Epidermal melanocyte (primary cell): ENCODE results near the gene ZP1.
"Not testable (repeated sequence)": the region's sequence is repeated elsewhere in the genome, so short reads cannot be mapped to it uniquely, and the experiment has no call there.

Source experiments
- DNase-seq: peaks from one replicate; pipeline ENCODE4 v3.0.0; 2011; ENCODE audit warnings: low spot score; ENCODE audit not compliant: insufficient read length

ZP1 gene

DNA sequence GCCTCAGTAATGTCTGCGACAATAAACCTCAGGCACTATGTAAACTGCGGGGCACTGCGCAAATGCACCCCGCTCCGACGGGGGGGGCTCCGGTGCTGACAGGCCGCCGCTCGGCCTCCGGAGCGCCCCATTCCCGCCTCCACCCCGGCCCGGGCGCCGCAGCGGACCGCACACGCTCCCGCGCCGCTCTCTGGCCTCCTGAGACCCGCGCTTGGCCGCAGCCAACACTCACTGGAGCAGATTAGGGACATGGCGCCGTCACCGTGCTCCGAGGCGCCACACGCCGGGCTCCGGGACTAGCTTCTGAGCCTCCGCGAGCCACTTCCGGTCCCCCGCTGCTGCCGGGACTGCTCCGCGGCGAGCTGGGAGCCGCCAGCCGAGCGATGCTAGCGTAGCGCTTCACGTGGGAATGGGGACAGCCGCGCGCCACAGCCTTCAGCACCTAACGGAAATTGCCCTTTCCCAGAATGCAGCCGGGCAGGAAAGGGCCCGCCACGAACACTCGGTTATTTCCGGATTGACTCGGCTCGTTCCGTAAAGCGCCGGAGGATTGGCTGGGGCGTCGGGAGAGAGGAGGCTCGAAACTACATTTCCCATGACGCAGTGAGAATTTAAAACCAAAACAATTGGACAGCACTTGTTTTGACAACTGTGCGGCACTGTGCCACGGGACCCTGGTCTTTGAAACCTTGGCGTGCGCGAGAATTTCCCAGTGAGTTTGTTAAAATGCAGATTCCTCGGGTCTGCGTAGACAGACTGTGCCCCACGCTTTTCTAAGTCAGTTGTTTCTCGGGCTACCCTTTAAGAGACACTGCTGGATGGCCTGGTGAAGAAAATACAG is 39.0 kb downstream of the ZP1 start, which contains the start of gene PRPF19:
TSS of gene PRPF19 (minus strand) at position 454 of the 841 bp plus-strand sequence. CDS start at position 251, 203 bp downstream.
- peak; percentile 95 for DNase-seq

DNA sequence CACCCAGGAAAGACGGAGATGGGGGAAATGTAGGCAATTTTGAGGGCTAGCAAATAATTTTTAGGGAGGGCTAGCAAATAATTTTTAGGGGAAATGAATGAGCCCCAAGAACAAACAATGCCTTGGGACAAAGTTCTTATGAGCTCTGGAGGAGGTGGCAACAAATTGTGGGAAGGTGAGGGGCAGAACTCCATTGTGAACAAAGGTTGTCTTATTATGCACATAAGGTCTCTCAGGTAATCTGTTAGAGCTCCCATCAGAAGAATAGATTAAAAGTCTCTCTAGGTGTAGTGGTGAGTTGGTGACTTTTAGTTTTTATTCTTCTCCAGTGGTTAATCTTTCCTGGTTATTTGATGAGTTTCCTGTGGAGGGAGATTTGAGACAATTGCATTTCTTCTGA is 41.5 kb downstream of the ZP1 start:
- DNase-seq = no peak

DNA sequence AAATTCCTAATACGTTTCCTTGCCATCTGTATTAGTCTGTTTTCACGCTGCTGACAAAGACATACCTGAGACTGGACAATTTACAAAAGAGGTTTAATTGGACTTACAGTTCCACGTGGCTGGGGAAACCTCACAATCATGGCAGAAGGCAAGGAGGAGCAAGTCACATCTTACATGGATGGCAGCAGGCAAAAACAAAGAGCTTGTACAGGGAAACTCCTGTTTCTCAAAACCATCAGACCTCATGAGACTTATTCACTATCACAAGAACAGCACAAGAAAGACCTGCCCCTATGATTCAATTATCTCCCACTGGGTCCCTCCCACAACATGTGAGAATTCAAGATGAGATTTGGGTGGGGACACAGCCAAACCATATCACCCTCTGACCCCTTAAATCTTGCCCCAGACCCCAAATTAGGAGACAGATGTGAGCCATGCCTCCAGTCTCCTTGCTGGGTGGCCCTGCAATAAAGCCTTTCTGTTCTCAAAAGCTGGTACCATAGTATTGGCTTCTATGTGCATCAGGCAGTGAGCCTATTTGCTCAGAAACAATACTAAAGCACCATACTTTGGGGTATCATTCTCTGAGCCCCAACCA is 42.4 kb downstream of the ZP1 start:
- not testable (repeated sequence) for DNase-seq

DNA sequence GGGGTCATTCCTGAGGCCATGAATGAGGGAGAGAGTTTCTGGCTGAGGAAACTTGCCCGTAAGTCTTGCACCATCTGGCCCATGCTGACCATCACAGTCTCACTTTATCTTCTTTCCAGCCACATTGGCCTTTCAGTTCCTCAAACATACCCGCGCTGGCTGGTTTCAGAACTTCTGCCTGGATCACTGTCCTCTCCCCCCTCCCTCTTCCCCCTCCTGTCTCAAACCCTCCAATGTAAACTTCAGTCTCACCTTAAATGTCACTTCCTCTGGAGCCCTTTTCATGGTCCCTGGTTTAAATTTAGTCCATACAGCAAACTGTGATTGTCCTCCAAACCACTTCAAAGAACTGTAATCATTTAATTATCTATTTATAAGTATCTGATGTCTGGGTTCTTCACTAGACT is 42.9 kb downstream of the ZP1 start:
- no peak for DNase-seq

DNA sequence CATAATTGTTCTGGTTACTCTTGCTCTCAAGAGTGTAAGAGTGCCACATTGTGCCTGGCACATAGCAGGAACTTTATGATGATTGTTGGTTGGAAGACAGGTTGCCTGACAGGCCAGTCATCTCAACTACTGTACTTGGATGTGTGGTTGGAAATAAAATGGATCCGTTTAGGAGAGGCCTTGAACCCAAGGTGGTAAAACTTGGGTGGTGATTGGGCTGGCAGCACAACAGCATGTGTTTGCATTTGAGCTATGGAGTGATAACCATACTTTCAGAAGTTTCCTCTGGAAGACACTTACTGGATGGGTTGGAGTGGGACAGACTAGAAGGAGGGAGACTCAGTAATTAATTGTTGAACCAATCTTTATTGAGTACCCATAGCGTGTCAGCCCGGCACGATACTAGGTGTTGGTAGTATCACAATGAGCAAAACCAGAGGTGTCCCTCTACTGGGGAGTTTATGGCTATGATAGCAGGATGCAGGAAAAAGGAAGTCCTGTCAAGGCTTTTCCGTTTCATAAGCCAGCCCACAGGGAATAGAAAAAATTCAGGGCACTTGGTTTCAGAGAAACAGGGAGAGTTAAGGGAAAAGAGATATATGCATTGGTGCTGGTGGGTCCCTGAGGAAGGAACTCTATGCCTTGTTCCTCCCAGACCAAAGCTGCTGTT is 43.5 kb downstream of the ZP1 start:
- no peak for DNase-seq

DNA sequence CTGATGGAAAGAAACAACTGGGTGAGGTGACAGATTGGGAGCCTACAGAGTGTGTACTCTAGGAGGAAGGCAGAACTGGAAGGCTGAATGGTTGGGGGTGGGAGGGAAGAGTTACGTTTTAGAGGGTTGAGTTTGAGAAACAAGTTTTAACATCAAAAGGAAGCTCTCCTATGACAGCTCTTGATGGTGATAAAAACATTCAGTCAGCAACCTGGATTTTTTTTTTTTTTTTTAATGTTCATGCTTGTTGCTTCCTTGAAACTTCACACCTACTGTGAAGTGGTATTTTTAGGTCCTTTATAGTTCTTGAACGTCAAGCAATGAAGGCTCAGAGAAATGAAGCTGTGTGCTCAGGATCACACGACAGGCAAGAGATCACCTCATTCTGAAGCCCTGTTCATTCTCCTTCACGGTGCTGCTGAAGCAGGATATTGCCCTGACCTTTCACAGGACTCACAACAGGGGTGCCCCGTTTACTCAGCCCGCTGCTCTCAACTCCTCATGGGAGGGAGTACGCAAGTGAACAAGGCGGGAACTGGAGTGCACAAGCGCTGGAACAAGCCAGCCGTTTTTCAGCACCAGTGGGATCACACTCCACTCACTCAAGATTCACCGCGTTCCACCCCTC is 45.0 kb downstream of the ZP1 start:
- no peak for DNase-seq

DNA sequence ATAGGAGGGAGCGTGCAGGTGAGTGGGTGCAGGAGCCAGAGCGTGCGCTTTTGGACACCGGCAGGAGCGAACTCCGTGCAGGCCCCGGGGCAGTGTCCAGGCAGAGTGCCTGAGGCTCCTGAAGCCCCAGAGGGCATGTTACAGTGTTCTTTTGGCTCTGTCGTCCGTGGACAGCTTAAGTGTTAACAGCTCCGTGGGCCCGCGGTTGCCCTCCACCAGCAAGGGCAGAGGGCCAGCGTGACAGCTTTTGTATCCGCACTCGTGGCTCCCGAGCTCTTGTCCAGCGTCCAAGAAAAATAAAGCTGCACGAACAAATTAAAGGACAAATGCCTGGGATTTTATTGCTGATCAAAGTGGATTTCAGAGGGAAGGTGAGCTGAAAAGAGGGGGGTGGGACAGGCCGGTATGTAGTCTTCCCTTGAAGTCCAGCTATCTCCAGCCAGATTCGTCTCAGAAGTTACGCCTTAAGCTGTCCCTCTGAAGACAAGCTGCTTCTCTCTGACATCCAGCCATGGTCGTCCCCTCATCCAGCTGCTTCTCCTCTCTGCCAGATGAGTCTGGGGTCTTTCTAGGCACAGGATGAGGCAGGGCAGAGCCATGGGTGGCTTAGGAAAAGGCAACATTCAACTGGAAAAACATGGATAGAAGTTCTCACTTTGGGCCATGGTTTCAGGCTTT is 45.6 kb downstream of the ZP1 start:
- no peak for DNase-seq

DNA sequence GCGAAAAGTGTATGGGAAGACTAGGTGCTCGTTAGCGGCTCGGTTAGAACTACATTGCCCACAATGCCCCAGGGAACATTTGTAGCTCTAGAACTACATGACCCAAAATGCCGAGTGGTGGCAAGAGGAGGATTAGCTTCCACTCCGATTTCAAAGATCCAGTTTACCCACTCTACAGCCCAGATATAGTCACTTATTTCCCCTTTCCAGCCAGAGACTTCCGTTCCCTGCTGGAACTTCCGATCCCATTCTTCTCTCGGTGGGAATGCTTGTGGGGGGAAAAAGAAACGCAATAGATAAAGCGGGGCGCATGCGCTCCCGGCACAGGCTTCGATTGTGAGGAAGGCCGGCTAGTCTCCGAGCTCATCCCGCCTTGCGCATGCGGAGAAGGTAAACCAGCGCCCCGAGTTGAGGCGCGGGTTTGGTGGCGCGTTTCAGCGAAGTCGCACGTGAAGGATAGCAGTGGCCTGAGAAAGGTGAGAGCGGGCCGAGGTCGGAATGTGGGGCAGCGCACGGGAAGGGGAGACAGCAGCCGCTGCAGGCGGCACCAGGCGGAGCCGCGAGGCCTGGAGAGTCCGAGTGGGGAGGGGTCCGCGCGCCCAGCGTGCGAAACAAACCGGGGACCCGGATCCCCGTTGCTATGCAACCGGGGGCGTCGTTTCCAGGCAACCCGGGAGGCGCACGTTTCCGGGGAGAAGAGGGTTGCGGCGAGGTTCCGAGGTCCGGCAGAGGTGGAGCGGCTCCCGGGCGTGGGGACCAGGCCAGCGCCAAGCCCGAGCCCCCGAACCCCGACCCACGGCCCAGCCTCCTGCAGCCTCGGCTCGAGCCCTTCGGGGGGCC is 46.7 kb downstream of the ZP1 start, which contains the start of gene TMEM109:
TSS of gene TMEM109 (plus strand) at position 366 of the 840 bp plus-strand sequence. CDS start 5,536 bp downstream, outside the sequence.
- DNase-seq = peak; percentile 98

DNA sequence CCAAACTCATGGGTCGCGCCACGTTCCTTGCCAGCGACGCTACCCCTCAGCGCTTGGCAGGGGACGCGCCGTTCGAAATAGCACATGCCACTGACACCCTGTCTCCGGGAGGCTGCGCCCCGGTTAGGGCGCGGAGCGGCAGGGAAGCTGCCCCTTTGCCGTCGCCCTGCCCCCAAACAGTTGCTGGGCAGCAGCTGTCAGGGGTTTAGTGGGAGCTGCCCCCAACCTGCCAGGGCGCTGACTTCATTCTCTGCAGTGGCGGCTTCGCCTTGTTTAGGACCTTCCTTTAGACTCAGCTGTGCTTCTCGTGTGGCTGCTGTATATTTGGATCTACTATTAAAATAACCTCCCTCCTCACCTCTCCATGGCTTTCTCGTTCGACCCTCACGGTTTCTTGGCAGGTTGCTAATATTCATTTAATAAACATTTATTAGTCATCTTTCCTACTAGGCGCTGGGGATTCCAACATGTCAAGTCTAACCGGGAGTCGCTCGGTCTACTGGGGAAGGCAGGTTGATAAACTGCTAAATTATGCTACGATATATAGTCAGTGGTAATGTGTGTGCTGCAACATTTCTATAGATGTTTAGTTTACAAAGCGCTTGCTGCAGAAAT is 47.4 kb downstream of the ZP1 start:
- DNase-seq = no peak

DNA sequence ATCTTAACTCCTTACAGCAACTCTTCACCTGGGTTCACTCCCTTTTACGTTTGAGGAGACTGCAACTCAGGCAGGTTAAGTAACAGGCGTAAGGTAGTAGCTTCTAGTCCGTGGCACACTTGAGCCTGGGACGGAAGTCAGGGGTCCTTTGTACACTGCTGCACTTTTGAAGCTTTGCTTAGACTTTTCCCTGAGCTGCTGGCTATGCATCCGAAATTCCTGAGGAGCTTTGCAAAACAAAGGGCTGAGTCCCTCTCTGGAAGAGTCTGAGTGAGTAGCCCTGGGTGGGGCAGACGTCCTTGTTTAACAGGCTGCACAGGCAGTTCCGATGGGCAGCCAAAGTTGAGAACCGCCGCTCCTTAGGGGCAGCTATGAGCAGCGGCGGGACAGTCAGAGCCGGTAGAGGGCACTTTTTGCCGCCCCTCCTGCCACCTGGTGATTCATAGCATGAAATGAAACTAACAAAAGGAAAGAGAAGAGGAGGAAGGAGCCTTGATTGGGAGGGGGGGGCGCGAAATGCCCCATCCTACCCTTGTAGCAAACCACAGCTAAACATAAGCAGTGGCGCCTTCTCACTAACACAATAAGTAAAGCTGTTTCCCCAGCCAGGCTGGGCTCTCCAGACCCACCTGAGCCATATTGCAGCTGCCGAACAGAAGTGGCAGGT is 48.0 kb downstream of the ZP1 start:
- DNase-seq = peak; percentile 28

DNA sequence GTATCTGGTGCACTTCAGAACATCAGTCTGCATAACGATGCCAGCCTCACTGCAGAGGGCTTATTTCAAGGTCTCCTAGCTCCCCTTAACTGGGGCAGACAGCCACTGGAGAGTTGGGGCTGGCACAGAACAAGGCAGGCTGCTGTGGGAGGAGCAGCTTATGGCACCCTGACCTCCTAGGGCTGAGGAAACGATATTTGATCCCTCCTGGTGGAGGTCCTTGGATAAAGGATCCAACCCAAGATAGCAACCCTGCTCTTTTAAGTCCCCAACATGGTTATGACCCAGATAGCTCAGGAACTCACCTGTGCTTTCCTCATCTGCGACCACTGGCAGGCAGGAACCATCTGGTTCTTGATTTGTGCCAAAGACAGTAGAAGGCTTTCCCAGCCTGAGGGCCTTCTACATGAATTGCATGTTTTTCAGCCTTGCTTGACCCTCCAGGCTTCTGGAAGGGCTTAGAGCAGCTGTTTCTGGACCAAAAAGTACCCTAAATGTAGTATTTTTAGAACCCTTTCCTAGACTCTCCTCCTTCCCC is 49.4 kb downstream of the ZP1 start:
- DNase-seq = no peak

DNA sequence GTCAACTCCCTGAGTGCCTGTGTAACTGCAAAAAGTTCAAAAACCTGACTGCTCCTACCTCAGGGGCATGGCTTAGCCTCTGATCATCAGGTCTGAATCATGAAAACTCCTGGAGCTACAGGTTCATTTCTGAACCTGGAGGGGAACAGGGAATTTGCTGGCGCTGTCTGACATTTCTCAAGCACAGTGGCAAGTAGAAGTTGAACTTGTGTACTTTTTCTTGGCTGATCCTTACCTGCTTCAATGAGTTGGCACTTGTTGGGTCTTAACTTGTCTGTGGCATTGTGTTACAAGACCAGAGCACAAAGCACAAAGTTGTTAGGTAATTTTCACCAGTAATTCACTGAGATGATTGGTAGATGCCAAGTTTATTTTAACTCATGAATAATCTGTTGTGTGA is 49.9 kb downstream of the ZP1 start:
- no peak for DNase-seq

DNA sequence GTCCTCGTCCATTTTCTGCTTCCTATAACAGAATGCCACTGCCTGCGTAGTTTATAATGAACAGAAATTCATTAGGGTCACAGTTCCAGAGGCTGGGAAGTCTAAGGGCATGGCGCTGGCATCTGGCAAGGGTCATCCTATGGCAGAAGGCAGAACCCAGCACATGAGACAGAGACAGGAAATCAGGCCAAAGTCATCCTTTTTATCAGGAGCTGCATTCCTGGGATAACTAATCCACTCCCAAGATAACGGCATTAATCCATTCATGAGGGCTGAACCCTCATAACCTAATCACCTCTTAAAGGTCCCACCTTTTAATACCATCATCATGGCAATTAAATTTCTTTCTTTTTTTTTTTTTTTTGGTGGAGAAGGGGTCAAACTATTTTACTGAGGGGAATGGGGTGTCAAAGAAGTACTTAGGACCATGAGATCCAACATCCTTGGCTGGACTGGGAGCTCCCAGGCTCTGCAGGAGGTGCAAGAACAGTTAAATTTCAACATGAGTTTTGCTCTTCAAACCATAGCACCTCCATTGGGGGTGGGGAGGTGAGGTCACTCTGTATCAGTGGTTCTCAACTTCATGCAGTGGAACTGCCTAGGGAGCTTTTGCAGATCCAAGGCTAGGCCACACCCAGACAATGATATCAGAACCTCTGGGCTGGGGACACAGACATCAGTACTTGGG is 51.1 kb downstream of the ZP1 start:
- no peak for DNase-seq

DNA sequence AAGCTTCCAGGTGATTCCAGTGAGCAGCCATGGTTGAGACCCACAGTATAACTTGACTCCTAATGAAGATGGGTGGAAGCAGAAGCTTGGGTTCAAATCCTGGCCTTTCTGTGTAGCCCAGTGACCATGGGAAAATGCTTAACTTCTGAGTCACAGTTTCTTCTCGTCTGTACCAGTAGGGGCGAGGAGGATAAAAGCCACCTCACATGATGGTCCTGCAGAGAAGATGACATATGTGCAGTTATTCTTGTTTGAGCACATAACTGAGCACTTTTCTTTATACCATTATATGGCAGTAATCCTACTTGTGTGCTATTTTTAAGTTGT is 51.6 kb downstream of the ZP1 start:
- DNase-seq = no peak

DNA sequence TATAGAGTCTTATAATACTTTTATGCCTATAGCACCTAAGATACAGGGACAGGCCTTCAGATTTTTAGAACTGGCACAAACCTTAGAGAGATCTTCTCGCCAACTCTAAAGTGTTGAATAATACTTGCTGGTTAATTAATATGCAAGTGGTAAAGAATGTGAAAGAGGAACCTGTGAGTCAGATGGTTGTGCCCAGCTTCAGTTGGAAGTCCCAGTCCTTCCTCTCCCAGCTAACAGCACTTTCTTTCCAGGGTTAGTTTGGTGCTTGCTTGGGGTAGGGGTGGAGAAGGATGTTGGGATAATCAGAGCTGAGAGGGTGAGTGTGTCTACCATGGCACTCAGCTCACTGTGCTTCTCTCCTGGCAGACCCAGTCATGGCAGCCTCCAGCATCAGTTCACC is 52.0 kb downstream of the ZP1 start:
- no peak for DNase-seq

DNA sequence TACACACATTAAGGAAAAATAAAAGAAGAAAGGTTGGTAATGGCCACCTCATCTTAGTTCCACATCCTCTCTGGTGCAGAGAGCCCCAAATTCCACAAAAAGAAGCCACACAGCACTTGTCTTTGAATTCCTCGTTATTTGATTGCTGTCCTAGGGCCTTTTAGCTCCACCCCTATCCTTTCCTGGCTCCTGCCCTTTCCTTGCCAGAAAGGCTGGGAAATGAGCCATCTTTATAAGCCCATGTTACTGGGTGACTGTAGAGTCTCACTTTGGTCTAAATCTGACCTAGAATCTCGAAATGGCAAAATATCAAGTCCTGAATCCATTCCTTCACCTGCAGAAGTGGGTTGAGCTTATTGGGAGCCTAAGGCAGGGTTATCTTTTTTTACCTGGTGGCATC is 52.6 kb downstream of the ZP1 start:
- no peak for DNase-seq

DNA sequence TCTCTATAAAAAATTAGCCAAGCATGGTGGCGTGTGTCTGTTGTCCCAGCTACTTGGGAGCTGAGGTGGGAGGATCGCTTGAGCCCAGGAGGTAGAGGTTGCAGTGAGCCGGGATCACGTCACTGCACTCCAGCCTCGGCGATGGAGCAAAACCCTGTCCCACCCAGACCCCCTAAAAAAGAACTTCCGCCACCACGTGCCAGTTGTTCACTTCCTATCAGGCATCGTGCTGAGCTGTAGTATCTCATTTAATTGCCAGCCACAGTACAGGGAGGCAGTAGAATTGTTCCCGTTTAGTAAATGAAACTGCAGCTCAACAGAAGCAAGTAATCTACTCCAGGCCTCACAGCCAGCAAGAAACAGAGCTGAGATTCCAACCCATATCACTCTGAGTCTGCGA is 53.9 kb downstream of the ZP1 start:
- DNase-seq = no peak

DNA sequence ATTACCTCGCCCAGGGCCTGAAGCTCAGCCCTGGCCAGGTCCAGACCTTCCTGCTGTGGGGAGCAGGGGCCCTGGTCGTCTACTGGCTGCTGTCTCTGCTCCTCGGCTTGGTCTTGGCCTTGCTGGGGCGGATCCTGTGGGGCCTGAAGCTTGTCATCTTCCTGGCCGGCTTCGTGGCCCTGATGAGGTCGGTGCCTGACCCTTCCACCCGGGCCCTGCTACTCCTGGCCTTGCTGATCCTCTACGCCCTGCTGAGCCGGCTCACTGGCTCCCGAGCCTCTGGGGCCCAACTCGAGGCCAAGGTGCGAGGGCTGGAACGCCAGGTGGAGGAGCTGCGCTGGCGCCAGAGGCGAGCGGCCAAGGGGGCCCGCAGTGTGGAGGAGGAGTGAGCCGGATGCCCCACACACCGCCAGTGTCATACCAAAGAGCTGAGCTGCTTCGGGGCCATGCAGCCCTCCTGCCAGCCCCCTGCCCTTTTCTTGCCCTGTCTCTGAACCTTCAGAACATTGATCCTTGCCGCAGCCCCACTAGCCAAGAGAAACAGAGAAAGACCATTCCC is 54.5 kb downstream of the ZP1 start:
- no peak for DNase-seq
